IPS DF 6.9 (cell line): ENCODE results near the gene SLC31A2.

Experiments
- DNase-seq: peaks from one replicate; pipeline ENCODE4 v3.0.0-alpha.2; 2013; ENCODE audit warnings: low read depth, low spot score
- H3K27ac ChIP-seq: one replicate; pipeline ENCODE4 v1.5.1; 2013; ENCODE audit warnings: low read length, control low read depth
- H3K27me3 ChIP-seq: 2 replicates; pipeline ENCODE4 v1.6.1; 2013; ENCODE audit warnings: mild to moderate bottlenecking, low read length; ENCODE audit not compliant: control insufficient read depth, insufficient read depth
- H3K36me3 ChIP-seq: 2 replicates; pipeline ENCODE4 v1.6.1; 2013; ENCODE audit warnings: low read length; ENCODE audit not compliant: control insufficient read depth, insufficient read depth
- H3K4me1 ChIP-seq: 2 replicates; pipeline ENCODE4 v1.6.1; 2013; ENCODE audit warnings: low read length; ENCODE audit not compliant: control insufficient read depth, insufficient read depth
- H3K4me3 ChIP-seq: 2 replicates; pipeline ENCODE4 v1.5.1; 2013; ENCODE audit warnings: mild to moderate bottlenecking, low read length
- H3K9me3 ChIP-seq: 2 replicates; pipeline ENCODE4 v1.6.1; 2013; ENCODE audit warnings: low read length, inconsistent platforms; ENCODE audit not compliant: control insufficient read depth, insufficient read depth
- WGBS: extraction: QIAGEN DNeasy Blood & Tissue Kit; methylation state at CpG from one replicate; pipeline ENCODE4 v1.1.7; 2013; ENCODE audit warnings: mixed read lengths, missing lambda C conversion rate; ENCODE audit not compliant: insufficient read length, insufficient coverage; 5-methylcytosine and 5-hydroxymethylcytosine counted together

Gene SLC31A2

DNA sequence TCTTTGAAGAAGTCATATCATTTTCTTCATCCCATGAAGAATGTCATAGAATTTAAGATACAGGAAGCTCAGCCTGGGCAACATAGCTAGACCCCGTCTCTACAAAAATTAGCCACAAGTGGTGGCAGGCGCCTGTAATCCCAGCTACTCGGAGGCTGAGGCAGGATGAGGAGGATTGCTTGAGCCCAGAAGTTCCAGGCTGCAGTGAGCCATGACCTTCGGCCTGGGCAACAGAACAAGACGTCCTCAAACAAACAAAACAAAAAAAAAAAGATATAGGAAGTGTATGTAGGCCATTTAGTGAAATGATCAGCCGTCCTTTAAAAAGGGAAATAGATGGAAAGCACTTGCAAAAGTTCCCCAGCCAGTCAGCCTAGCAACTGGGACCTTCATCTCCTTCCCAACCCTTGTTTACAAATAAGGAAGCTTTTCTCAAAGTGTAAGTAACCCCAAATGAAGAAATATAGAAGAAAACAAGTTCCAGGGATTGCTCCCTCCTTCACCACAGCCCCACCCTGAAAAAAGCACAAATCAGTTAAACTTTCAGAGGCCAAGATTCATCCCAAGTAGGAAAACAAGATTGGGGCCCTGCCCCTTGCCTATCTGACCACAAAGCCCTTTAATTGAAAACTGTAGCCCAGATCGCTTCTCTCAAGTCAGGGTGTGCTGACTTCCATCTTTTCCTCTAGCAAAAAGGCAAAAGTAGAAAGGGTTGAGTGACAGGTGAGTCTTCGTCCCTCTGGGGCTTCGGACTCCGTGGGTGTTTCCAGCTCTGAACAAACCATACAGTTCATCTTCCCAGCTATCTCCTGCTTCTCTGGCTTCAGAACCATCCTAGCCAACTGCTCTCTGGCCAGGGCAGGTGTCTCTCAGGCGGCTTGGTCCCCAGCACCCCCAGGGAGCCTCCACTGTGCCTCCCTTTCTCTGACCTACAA is 1.2 kb downstream of the SLC31A2 start:
- peaks cover 5% of the 10 kb centered on the region; the same call in 1 of the 2 replicates for H3K27me3 ChIP-seq
- H3K36me3 ChIP-seq: no peaks in the 10 kb centered on the region
- H3K27ac ChIP-seq: no peak overlapping the region
- no peak for DNase-seq
- H3K4me3 ChIP-seq: peak overlapping the region; percentile 79; the same call in 1 of the 2 replicates
- WGBS: no CpG with 5 or more reads among the region's 11 CpGs
- no peaks in the 10 kb centered on the region for H3K4me1 ChIP-seq
- no peaks in the 10 kb centered on the region for H3K9me3 ChIP-seq

DNA sequence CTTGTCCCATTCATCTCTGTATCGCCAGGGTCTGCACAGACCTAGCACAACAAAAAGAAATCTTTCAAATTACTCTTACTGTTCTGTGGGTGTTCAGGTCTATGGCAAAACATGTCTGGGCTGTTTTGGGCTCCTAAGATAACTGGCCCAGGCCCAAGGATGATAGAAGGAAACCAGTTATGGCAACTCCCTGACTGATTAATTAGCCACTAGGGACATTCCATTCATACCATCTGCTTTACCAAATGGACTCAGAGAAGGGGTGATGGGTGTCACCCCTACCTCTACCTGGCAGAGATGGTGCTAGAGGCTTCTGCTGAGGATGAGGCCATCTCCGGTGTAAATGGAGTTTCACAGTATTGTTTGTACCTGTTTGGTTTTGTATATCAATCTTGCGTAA is 1.9 kb downstream of the SLC31A2 start:
- WGBS: no CpG with 5 or more reads among the region's 3 CpGs
- Histone ChIP-seq H3K27ac (no peak overlapping the region), H3K4me1 (no peaks in the 10 kb centered on the region)

DNA sequence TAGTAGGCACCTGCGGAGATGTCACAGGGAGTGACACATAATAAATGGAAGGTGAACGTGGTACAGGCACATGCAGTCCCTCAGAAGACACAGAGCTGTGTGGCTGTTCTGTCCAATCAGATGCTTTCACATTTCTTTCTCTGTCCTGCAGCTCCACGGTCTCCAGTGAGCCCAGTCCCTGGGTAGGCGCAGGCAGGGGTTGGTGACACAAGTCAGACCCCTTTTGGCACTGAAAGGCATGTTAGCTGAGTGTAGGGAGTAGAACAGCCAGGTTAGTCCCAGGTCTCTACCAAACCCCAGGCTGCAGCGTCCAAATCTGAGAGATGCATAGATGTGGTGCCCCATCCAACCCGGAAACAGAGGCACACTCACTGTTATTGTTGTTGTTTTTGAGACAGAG is 2.8 kb downstream of the SLC31A2 start:
- no CpG with 5 or more reads among the region's 6 CpGs for WGBS
- Histone ChIP-seq H3K27ac (no peak overlapping the region), H3K4me1 (no peaks in the 10 kb centered on the region)

More for the DNA sequence above, 1.9 kb downstream of the SLC31A2 start:
- H3K27me3 ChIP-seq: peaks cover 5% of the 10 kb centered on the region; the same call in 1 of the 2 replicates
- no peaks in the 10 kb centered on the region for H3K36me3 ChIP-seq
- H3K4me3 ChIP-seq: no peak overlapping the region
- no peak for DNase-seq
- H3K9me3 ChIP-seq: no peaks in the 10 kb centered on the region

DNA sequence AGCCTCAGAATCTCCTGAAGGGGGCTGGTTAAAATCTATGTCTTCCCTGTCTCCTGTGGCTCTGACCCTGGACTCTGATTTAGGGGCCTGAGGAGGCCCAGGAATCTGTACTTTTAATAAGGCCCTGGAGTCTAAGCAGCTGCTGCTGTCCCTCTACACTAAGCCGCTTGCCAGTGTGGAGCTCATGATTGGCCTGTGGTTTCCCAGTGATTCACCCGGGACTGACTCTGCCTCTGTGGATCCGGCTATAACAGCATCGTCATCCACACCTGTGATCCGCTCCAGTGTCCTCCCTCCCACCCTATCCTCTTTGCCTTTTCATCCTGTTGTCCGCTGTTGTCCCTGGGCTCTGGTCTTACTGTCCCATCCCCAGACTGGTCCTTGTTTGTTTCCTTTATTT is 3.7 kb downstream of the SLC31A2 start:
- Histone ChIP-seq H3K4me1 (no peaks in the 10 kb centered on the region), H3K27me3 (peaks cover 5% of the 10 kb centered on the region; the same call in 1 of the 2 replicates), H3K27ac (no peak overlapping the region), H3K36me3 (no peaks in the 10 kb centered on the region), H3K9me3 (no peaks in the 10 kb centered on the region), H3K4me3 (no peak overlapping the region)
- no peak for DNase-seq
- no CpG with 5 or more reads among the region's 6 CpGs for WGBS

More for the DNA sequence above, 2.8 kb downstream of the SLC31A2 start:
- H3K36me3 ChIP-seq: no peaks in the 10 kb centered on the region
- no peak for DNase-seq
- peaks cover 5% of the 10 kb centered on the region; the same call in 1 of the 2 replicates for H3K27me3 ChIP-seq
- no peaks in the 10 kb centered on the region for H3K9me3 ChIP-seq
- H3K4me3 ChIP-seq: no peak overlapping the region

DNA sequence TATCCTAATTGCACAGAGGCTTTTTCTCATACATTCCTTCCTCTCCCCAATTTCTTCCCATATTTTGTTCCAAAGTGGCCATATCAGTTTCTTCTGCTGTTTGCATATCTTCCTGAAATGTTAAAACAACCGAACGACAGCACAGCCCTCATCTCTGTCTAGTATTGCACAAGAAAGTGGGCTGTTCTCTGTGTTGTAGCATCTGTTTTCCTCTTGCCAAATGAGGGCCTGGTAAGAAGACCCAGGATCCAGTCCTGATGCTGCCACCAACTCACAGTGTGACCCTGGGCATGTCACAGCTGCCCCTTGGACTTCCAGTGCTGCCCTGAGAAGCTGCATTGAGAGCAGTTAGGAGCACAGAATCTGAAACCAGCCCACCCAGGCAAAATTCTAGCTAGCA is 4.1 kb downstream of the SLC31A2 start:
- no CpG with 5 or more reads among the region's 2 CpGs for WGBS
- DNase-seq: no peak
- Histone ChIP-seq H3K36me3 (no peaks in the 10 kb centered on the region), H3K4me3 (no peak overlapping the region), H3K27me3 (peaks cover 5% of the 10 kb centered on the region; the same call in 1 of the 2 replicates), H3K9me3 (no peaks in the 10 kb centered on the region), H3K4me1 (no peaks in the 10 kb centered on the region), H3K27ac (no peak overlapping the region)

DNA sequence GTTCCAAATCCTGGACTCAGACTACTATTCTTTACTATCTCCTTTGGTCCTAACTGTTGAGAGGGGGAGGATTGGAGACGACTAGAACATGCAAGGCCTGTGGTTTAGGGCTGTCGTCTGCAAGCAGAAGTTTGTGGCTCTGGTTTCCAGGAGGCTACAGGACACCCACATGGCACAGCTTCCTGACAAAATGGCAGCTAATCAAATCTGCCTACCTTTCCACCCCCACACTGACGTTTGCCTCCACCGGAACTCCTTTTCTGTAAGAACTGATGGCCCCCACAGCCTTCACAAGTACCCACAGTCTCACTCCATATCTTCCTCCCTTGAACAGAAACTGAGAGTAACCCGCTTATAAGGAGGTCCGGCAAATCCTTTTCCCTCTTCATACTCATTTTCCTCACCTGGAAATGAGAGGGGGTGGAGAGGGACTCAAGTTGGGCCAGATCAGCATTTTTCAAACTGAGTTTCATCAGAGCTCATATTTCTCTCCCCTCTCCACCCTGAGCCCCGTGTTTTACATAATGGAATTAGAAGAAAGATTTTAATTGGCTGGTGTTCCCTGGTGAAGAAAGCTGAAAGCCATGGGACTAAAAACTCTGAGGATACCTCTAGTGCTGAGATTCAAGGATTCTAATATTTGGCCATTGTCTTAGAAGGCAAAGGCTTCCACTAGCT is 5.2 kb downstream of the SLC31A2 start:
- H3K36me3 ChIP-seq: no peaks in the 10 kb centered on the region
- H3K27me3 ChIP-seq: peaks cover 5% of the 10 kb centered on the region; the same call in 1 of the 2 replicates
- WGBS: no CpG with 5 or more reads among the region's 7 CpGs
- no peaks in the 10 kb centered on the region for H3K4me1 ChIP-seq
- H3K4me3 ChIP-seq: no peak overlapping the region
- H3K27ac ChIP-seq: no peak overlapping the region
- no peak for DNase-seq
- H3K9me3 ChIP-seq: no peaks in the 10 kb centered on the region

DNA sequence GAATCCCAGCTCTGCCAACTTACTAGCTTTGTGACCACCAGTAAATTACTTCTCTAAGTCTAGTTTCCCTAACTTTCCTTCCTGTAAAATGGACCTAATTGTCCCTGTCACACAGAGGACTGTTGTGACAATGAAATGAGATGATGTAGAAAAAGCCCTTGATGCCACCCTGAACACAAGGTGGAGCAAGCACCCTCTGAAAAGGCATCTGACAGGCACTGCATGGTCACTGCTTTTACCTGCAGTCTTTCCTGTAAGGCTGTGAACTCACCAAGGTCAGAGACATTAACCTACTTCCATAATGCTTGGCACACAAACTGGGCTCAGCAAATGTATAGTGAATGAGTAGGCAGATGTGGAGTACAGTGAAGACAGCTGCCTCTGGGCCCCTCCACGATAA is 6.1 kb downstream of the SLC31A2 start:
- DNase-seq: no peak
- WGBS: no CpG with 5 or more reads among the region's 1 CpG
- H3K36me3 ChIP-seq: no peaks in the 10 kb centered on the region
- H3K4me1 ChIP-seq: peaks cover 4% of the 10 kb centered on the region
- no peaks in the 10 kb centered on the region for H3K9me3 ChIP-seq
- H3K27ac ChIP-seq: no peak overlapping the region
- H3K27me3 ChIP-seq: peaks cover 1% of the 10 kb centered on the region; the same call in 1 of the 2 replicates
- no peak overlapping the region for H3K4me3 ChIP-seq

DNA sequence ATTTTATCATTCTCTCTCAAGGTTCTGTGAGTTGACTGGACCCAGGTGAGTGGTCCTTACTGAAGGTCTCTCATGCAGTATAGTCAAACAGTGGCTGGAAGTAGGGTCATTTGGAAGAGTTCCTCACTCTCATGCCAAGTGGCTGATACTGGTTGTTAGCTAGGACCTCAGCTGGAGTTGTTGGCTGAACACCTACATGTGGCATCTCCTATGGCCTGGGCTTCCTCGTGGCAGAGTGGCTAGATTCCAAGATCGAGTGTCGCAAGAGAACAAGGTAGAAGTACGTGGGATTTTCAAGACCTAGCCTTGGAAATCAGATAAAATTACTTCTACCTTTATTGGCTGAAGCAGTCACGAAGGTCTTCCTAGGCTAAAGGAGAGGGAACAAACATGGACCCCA is 7.6 kb downstream of the SLC31A2 start:
- DNase-seq: no peak
- Histone ChIP-seq H3K4me1 (peaks cover 4% of the 10 kb centered on the region), H3K27ac (no peak overlapping the region), H3K9me3 (no peaks in the 10 kb centered on the region), H3K27me3 (no peaks in the 10 kb centered on the region), H3K4me3 (no peak overlapping the region), H3K36me3 (no peaks in the 10 kb centered on the region)
- no CpG with 5 or more reads among the region's 5 CpGs for WGBS

DNA sequence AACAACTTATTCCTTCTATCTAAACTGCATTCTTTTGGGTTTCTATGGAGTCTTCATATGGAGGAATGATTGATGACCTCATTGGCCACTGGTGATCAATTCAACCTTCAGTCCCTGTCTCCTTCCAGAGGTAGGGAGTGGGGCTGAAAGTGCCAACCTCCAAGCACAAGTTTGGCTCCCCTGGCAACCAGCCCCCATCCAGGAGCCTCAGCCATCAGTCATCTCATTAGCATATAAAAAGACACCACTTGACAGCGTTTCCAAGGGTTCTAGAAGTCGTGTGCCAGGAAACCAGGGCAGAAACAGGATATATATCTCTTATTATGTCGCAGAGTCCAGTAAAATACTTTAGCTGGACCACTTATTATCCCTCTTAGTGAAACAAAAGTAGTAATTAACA is 9.8 kb downstream of the SLC31A2 start:
- H3K9me3 ChIP-seq: no peaks in the 10 kb centered on the region
- H3K36me3 ChIP-seq: peaks cover 2% of the 10 kb centered on the region; the same call in 1 of the 2 replicates
- peaks cover 4% of the 10 kb centered on the region for H3K4me1 ChIP-seq
- H3K4me3 ChIP-seq: no peak overlapping the region
- H3K27ac ChIP-seq: no peak overlapping the region
- no peaks in the 10 kb centered on the region for H3K27me3 ChIP-seq
- no CpG with 5 or more reads among the region's 3 CpGs for WGBS
- peak; percentile 43 for DNase-seq

DNA sequence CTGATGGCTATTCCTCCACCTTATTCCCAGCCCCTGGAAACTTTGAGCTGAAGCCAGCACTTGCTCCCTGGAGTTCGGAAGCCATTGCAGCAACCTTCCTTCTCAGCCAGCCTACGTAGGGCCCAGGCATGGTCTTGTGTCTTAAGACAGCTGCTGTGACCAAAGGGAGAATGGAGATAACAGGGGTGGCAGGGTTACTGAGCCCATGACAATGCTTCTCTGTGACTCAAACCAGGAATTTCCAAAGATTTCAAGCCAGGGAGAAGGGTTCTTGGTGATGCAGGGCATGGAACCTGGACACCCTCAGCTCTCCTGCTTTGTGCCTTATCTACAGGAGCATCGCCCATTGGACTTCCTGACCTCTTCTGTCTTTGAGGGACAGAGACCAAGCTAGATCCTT is 12.2 kb downstream of the SLC31A2 start:
- no peak for DNase-seq
- no CpG with 5 or more reads among the region's 3 CpGs for WGBS
- Histone ChIP-seq H3K9me3 (no peaks in the 10 kb centered on the region), H3K4me3 (no peak overlapping the region), H3K36me3 (peaks cover 6% of the 10 kb centered on the region; the same call in 1 of the 2 replicates), H3K4me1 (peaks cover 4% of the 10 kb centered on the region), H3K27me3 (no peaks in the 10 kb centered on the region), H3K27ac (no peak overlapping the region)
